Activated CD4-positive, alpha-beta T cell treated with anti-CD3 and anti-CD28 coated beads, Interleukin-2, amount 10 ng/mL, durations not matched to agents 24 days and 14 days (primary cell): Measurements from ENCODE around the gene MRGPRE. TPM values are rescaled to one million over a fixed set of nuclear protein-coding genes. Genes with fewer than 3 reads are reported as not detected.
"Not testable (repeated sequence)": the region's sequence is repeated elsewhere in the genome, so short reads cannot be mapped to it uniquely, and the experiment has no call there.

Experiments
- DNase-seq: peaks from one replicate; pipeline ENCODE4 v3.0.0; 2022
- H3K27ac Mint-ChIP-seq: one replicate; pipeline ENCODE4 v1.8.0; 2022; ENCODE audit warnings: mild to moderate bottlenecking, mixed read lengths
- H3K27me3 Mint-ChIP-seq: one replicate; pipeline ENCODE4 v1.8.0; 2022; ENCODE audit warnings: mixed read lengths
- H3K36me3 Mint-ChIP-seq: one replicate; pipeline ENCODE4 v1.8.0; 2022; ENCODE audit warnings: low read depth, mild to moderate bottlenecking, mixed read lengths
- H3K4me1 Mint-ChIP-seq: one replicate; pipeline ENCODE4 v1.8.0; 2021; ENCODE audit warnings: mixed read lengths
- H3K4me3 Mint-ChIP-seq: one replicate; pipeline ENCODE4 v1.8.0; 2022; ENCODE audit warnings: mild to moderate bottlenecking, moderate library complexity, mixed read lengths
- H3K9me3 Mint-ChIP-seq: one replicate; pipeline ENCODE4 v1.8.0; 2021; ENCODE audit warnings: mixed read lengths
- intact Hi-C: fragments of 100-400 bp; cut with micrococcal nuclease; formaldehyde crosslinking; loops from one replicate; pipeline ENCODE4 v1.15.1; 2023
- total RNA-seq: library from RNA; stranded (reverse); gene quantifications from 2 replicates; pipeline ENCODE4 v1.2.3, GENCODE V29; 2022

MRGPRE gene
- total RNA-seq = not detected in 2 replicates

GRCh38 chr11:3231851-3232744 lies at the start of gene MRGPRE:
Gene MRGPRE, minus strand, starts transcription at chr11:3232417. Its CDS starts 3,618 bp downstream, at chr11:3228799.
- no peaks in the 10 kb centered on the region for H3K4me1 Mint-ChIP-seq
- H3K27ac Mint-ChIP-seq = no peak within 1 kb of the TSS
- H3K4me3 Mint-ChIP-seq = no peak within 1 kb of the TSS
- no peaks in the 10 kb centered on the region for H3K9me3 Mint-ChIP-seq
- intact Hi-C loops = no loop called here
- peak; percentile 52 for DNase-seq
- H3K36me3 Mint-ChIP-seq = no peaks in the 10 kb centered on the region
- peaks cover 4% of the 10 kb centered on the region for H3K27me3 Mint-ChIP-seq

- H3K36me3 Mint-ChIP-seq, H3K27ac Mint-ChIP-seq, H3K4me1 Mint-ChIP-seq, H3K9me3 Mint-ChIP-seq, H3K4me3 Mint-ChIP-seq, intact Hi-C loops, H3K27me3 Mint-ChIP-seq, DNase-seq: not testable (repeated sequence)
These were observed 48.9 kb upstream of the MRGPRE start for GRCh38 chr11:3281146-3281545.

GRCh38 chr11:3280662-3281061 lies 48.4 kb upstream of the MRGPRE start:
- H3K4me3 Mint-ChIP-seq, intact Hi-C loops, H3K4me1 Mint-ChIP-seq, H3K27ac Mint-ChIP-seq, H3K27me3 Mint-ChIP-seq, DNase-seq, H3K9me3 Mint-ChIP-seq, H3K36me3 Mint-ChIP-seq: not testable (repeated sequence)

GRCh38 chr11:3278922-3279321 lies 46.7 kb upstream of the MRGPRE start:
- H3K27me3 Mint-ChIP-seq, H3K27ac Mint-ChIP-seq, H3K9me3 Mint-ChIP-seq, H3K36me3 Mint-ChIP-seq, H3K4me1 Mint-ChIP-seq, intact Hi-C loops, DNase-seq, H3K4me3 Mint-ChIP-seq: not testable (repeated sequence)

GRCh38 chr11:3273629-3274028 lies 41.4 kb upstream of the MRGPRE start:
- DNase-seq, H3K4me1 Mint-ChIP-seq, H3K36me3 Mint-ChIP-seq, H3K9me3 Mint-ChIP-seq, H3K4me3 Mint-ChIP-seq, intact Hi-C loops, H3K27me3 Mint-ChIP-seq, H3K27ac Mint-ChIP-seq: not testable (repeated sequence)

- H3K27me3 Mint-ChIP-seq, H3K4me1 Mint-ChIP-seq, H3K9me3 Mint-ChIP-seq, H3K27ac Mint-ChIP-seq, DNase-seq, intact Hi-C loops, H3K36me3 Mint-ChIP-seq, H3K4me3 Mint-ChIP-seq: not testable (repeated sequence)
These were observed 30.3 kb upstream of the MRGPRE start for GRCh38 chr11:3262548-3262947.

GRCh38 chr11:3261831-3262230 lies 29.6 kb upstream of the MRGPRE start:
- H3K4me1 Mint-ChIP-seq, DNase-seq, intact Hi-C loops, H3K9me3 Mint-ChIP-seq, H3K36me3 Mint-ChIP-seq, H3K27ac Mint-ChIP-seq, H3K4me3 Mint-ChIP-seq, H3K27me3 Mint-ChIP-seq: not testable (repeated sequence)

- H3K27me3 Mint-ChIP-seq, H3K4me3 Mint-ChIP-seq, intact Hi-C loops, H3K4me1 Mint-ChIP-seq, H3K9me3 Mint-ChIP-seq, H3K27ac Mint-ChIP-seq, DNase-seq, H3K36me3 Mint-ChIP-seq: not testable (repeated sequence)
These were observed 25.3 kb upstream of the MRGPRE start for GRCh38 chr11:3257509-3257908.

- DNase-seq, H3K36me3 Mint-ChIP-seq, H3K4me1 Mint-ChIP-seq, H3K9me3 Mint-ChIP-seq, intact Hi-C loops, H3K27me3 Mint-ChIP-seq, H3K27ac Mint-ChIP-seq, H3K4me3 Mint-ChIP-seq: not testable (repeated sequence)
These were observed 23.0 kb upstream of the MRGPRE start for GRCh38 chr11:3255241-3255640.

GRCh38 chr11:3254773-3255172 lies 22.6 kb upstream of the MRGPRE start:
- DNase-seq, H3K4me3 Mint-ChIP-seq, H3K36me3 Mint-ChIP-seq, H3K27me3 Mint-ChIP-seq, H3K4me1 Mint-ChIP-seq, H3K9me3 Mint-ChIP-seq, intact Hi-C loops, H3K27ac Mint-ChIP-seq: not testable (repeated sequence)

GRCh38 chr11:3245071-3245470 lies 12.9 kb upstream of the MRGPRE start:
- H3K36me3 Mint-ChIP-seq = no peaks in the 10 kb centered on the region
- DNase-seq = no peak
- H3K9me3 Mint-ChIP-seq = no peaks in the 10 kb centered on the region
- no peaks in the 10 kb centered on the region for H3K4me1 Mint-ChIP-seq
- no peak overlapping the region for H3K4me3 Mint-ChIP-seq
- intact Hi-C loops = no loop called here
- H3K27me3 Mint-ChIP-seq = peaks cover 8% of the 10 kb centered on the region
- no peak overlapping the region for H3K27ac Mint-ChIP-seq

- Mint-ChIP-seq H3K4me3 (no peak overlapping the region), H3K9me3 (no peaks in the 10 kb centered on the region), H3K4me1 (no peaks in the 10 kb centered on the region), H3K27me3 (peaks cover 8% of the 10 kb centered on the region), H3K36me3 (no peaks in the 10 kb centered on the region), H3K27ac (no peak overlapping the region)
- intact Hi-C loops = no loop called here
- DNase-seq = no peak
These were observed 11.7 kb upstream of the MRGPRE start for GRCh38 chr11:3243880-3244279.

- H3K36me3 Mint-ChIP-seq = no peaks in the 10 kb centered on the region
- H3K27ac Mint-ChIP-seq = no peak overlapping the region
- no peaks in the 10 kb centered on the region for H3K4me1 Mint-ChIP-seq
- peak; percentile 5 for DNase-seq
- no peaks in the 10 kb centered on the region for H3K9me3 Mint-ChIP-seq
- H3K27me3 Mint-ChIP-seq = peaks cover 5% of the 10 kb centered on the region
- intact Hi-C loops = no loop called here
- no peak overlapping the region for H3K4me3 Mint-ChIP-seq
These were observed 4.9 kb upstream of the MRGPRE start for GRCh38 chr11:3237119-3237518.

- intact Hi-C loops = no loop called here
- H3K4me1 Mint-ChIP-seq = no peaks in the 10 kb centered on the region
These were observed 2.6 kb upstream of the MRGPRE start for GRCh38 chr11:3234846-3235245.

GRCh38 chr11:3232956-3233355 lies 739 bp upstream of the MRGPRE start:
- no peaks in the 10 kb centered on the region for H3K9me3 Mint-ChIP-seq
- H3K27me3 Mint-ChIP-seq = peaks cover 4% of the 10 kb centered on the region
- no peak overlapping the region for H3K27ac Mint-ChIP-seq
- intact Hi-C loops = no loop called here
- no peaks in the 10 kb centered on the region for H3K36me3 Mint-ChIP-seq
- H3K4me3 Mint-ChIP-seq = no peak overlapping the region
- DNase-seq = peak; percentile 39
- no peaks in the 10 kb centered on the region for H3K4me1 Mint-ChIP-seq

More at GRCh38 chr11:3234846-3235245, 2.6 kb upstream of the MRGPRE start:
- no peaks in the 10 kb centered on the region for H3K9me3 Mint-ChIP-seq
- DNase-seq = peak; percentile 33
- H3K36me3 Mint-ChIP-seq = no peaks in the 10 kb centered on the region
- H3K4me3 Mint-ChIP-seq = no peak overlapping the region
- peaks cover 4% of the 10 kb centered on the region for H3K27me3 Mint-ChIP-seq
- H3K27ac Mint-ChIP-seq = no peak overlapping the region
